ENCODE measurements around the gene COL9A1. TPM values are rescaled to one million over a fixed set of nuclear protein-coding genes. Genes with fewer than 3 reads are reported as not detected.

The COL9A1 gene
- polyA plus RNA-seq, 1 of the 3 experiments (the other 2 are of a cell fraction), result 0.05 TPM

DNA sequence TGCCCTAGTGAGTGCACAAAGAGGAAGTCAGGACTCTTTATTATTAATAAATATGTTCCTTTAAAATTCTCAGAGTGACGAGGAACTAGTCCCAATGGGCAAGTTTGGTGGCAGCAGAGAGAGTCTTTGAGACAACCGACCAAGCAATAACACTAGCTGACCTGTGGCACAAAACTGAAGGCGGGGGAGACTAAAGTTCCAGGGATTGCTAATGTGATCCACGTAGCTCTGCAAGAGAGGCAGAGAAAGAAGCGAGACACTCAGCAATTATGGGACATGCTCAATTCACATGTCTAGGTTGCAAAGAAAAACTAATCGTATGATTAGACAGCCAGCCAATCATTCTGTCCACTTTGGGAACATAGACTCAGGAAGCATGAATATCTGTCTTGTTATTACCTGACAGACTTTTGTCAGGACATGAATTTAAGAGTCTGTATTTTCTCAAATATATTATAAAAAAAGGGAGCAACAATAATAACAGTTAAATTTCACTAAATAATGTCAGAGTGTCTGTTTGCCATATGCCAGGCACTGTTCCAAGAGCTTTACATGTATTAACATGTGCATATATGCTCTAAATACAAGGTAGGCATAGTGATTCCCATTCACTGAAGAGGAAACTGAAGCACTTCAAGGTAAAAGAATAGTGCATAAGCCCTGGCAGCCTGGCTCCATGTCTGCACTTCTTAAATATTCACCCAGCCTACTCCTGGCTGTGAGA, 81.0 kb downstream of the COL9A1 start:
- Histone ChIP-seq H3K27me3 (ENCODE audit: insufficient read depth) (peaks cover 8% of the 10 kb centered on the region; the same call in 1 of the 2 replicates), H3K9ac (no peak overlapping the region), H3K27ac (ENCODE audit: low read depth in 2 of 2, low read length in 1 of 2) (no peak overlapping the region), H3K4me1 (ENCODE audit: control insufficient read depth in 1 of 2, insufficient read depth in 2 of 2, low read depth in 1 of 2, low read length in 1 of 2) (no peaks in the 10 kb centered on the region; a peak in 2 of 4 replicates), H3K9me3 (no peaks in the 10 kb centered on the region), H3F3A (replicated peaks; ENCODE audit: insufficient read depth) (no peaks in the 10 kb centered on the region), H3K79me2 (ENCODE audit: insufficient read depth) (no peaks in the 10 kb centered on the region), H3K4me2 (no peak overlapping the region), H3K9me2 (no peaks in the 10 kb centered on the region), H3K36me3 (replicated peaks in 1 of 2; ENCODE audit: control insufficient read depth in 1 of 2, insufficient read depth in 2 of 2, low read length in 1 of 2) (no peaks in the 10 kb centered on the region), H4K20me1 (ENCODE audit: insufficient read depth) (no peaks in the 10 kb centered on the region), H2AFZ (ENCODE audit: low read depth) (no peak overlapping the region), H3K4me3 (ENCODE audit: low read depth in 2 of 2, low read length in 1 of 2) (no peak overlapping the region)
- DNase-seq, result no peak
- ChIA-PET POLR2A (no interaction called here), CTCF (interaction anchor here (0.6 to 6.2 kb wide), 44 partner anchors 10 to 795 kb away, joined by 3 to 104 read pairs (median 6); partner anchors contain the start of genes B3GAT2 and COL9A1)
- TF ChIP-seq GABPA (IDR thresholded peaks at IDR 0.05; ENCODE audit: low read depth) (no peak), PBX3 (IDR thresholded peaks at IDR 0.05) (no peak), EZH2phosphoT487 (IDR thresholded peaks at IDR 0.05; ENCODE audit: borderline replicate concordance, low read depth) (no peak), FOSL2 (IDR thresholded peaks at IDR 0.05; ENCODE audit: borderline replicate concordance, low read depth) (no peak), USF2 (IDR thresholded peaks at IDR 0.05; ENCODE audit: borderline replicate concordance, low read depth, low read length) (no peak), TAF1 (IDR thresholded peaks at IDR 0.05; ENCODE audit: borderline replicate concordance, low read depth, low read length) (no peak), NRF1 (IDR thresholded peaks at IDR 0.05; ENCODE audit: low read depth, low read length) (no peak), FOXJ3 (CRISPR knock-in tag; IDR thresholded peaks at IDR 0.05) (no peak), REST (IDR thresholded peaks at IDR 0.05; ENCODE audit: low read depth, low read length) (no peak), FOXM1 (IDR thresholded peaks at IDR 0.05; ENCODE audit: low read depth) (no peak), TCF12 (IDR thresholded peaks at IDR 0.05) (no peak), NFIC (IDR thresholded peaks at IDR 0.05; ENCODE audit: borderline replicate concordance) (no peak), YY1 (IDR thresholded peaks at IDR 0.05; ENCODE audit: low read depth) (no peak), CHD2 (IDR thresholded peaks at IDR 0.05; ENCODE audit: low read length, partially characterized antibody) (no peak), POLR2AphosphoS5 (IDR thresholded peaks at IDR 0.05; ENCODE audit: low read depth, low read length) (no peak)
- TF ChIP-seq, protein P1, sequence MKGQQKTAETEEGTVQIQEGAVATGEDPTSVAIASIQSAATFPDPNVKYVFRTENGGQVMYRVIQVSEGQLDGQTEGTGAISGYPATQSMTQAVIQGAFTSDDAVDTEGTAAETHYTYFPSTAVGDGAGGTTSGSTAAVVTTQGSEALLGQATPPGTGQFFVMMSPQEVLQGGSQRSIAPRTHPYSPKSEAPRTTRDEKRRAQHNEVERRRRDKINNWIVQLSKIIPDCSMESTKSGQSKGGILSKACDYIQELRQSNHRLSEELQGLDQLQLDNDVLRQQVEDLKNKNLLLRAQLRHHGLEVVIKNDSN (IDR thresholded peaks at IDR 0.05; ENCODE audit: borderline replicate concordance, low read depth), result no peak
- TF ChIP-seq, protein P2, sequence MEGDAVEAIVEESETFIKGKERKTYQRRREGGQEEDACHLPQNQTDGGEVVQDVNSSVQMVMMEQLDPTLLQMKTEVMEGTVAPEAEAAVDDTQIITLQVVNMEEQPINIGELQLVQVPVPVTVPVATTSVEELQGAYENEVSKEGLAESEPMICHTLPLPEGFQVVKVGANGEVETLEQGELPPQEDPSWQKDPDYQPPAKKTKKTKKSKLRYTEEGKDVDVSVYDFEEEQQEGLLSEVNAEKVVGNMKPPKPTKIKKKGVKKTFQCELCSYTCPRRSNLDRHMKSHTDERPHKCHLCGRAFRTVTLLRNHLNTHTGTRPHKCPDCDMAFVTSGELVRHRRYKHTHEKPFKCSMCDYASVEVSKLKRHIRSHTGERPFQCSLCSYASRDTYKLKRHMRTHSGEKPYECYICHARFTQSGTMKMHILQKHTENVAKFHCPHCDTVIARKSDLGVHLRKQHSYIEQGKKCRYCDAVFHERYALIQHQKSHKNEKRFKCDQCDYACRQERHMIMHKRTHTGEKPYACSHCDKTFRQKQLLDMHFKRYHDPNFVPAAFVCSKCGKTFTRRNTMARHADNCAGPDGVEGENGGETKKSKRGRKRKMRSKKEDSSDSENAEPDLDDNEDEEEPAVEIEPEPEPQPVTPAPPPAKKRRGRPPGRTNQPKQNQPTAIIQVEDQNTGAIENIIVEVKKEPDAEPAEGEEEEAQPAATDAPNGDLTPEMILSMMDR (IDR thresholded peaks at IDR 0.05), result no peak
- WGBS (ENCODE audit: low lambda C conversion rate), result 60% methylated on average over 6 of the region's 6 CpGs
